PC-3 (cell line): ENCODE measurements around the gene NLRP13. TPM values are rescaled to one million over a fixed set of nuclear protein-coding genes. Genes with fewer than 3 reads are reported as not detected.

Source experiments
- ATAC-seq: fragments of 200-7000 bp; cut with Tn5 transposase; 2 replicates; pipeline ENCODE4 v1.9.1; 2020; ENCODE audit warnings: mild to moderate bottlenecking, moderate library complexity
- BruUV-seq: library from RNA; stranded (reverse); fragments of 400-500 nt; replicated peaks from 2 replicates; lab custom pipeline; 2021; lab: Mats Ljungman, UMichigan
- CTCF ChIA-PET: fragments of 300-600 bp; sonication (Branson Sonifier 250); formaldehyde crosslinking; loops from one replicate; lab custom pipeline; 2022; ENCODE audit warnings: antibody characterized with exemption; lab: Charles Lee
- POLR2A ChIA-PET: fragments of 300-600 bp; sonication (Branson Sonifier 250); formaldehyde crosslinking; loops from one replicate; lab custom pipeline; 2022; ENCODE audit warnings: antibody characterized with exemption; ENCODE audit not compliant: unreplicated experiment; lab: Charles Lee
- DNase-seq: peaks from one replicate; pipeline ENCODE4 v3.0.0-alpha.2; 2015
- H2AFZ ChIP-seq: fragments of 300-600 bp; sonication (generic); 2 replicates; pipeline ENCODE4 v1.6.0; 2016; ENCODE audit warnings: antibody characterized with exemption, low read length
- H3F3A ChIP-seq: fragments of 300-600 bp; sonication (generic); one replicate; pipeline ENCODE4 v1.6.0; 2017; ENCODE audit warnings: antibody characterized with exemption, low read length, control low read depth, mild to moderate bottlenecking; ENCODE audit not compliant: unreplicated experiment
- H3K27ac ChIP-seq: fragments of 300-600 bp; sonication (generic); 2 replicates; pipeline ENCODE4 v1.5.1; 2016; ENCODE audit warnings: mild to moderate bottlenecking, low read length
- H3K27me3 ChIP-seq: fragments of 300-600 bp; sonication (generic); 2 replicates; pipeline ENCODE4 v1.6.1; 2016; ENCODE audit warnings: low read length, mixed read lengths
- H3K36me3 ChIP-seq: fragments of 300-600 bp; sonication (generic); 2 replicates; pipeline ENCODE4 v1.6.1; 2016; ENCODE audit warnings: low read depth, mixed run types, low read length, mixed read lengths
- H3K4me1 ChIP-seq: fragments of 300-600 bp; sonication (generic); 2 replicates; pipeline ENCODE4 v1.5.1; 2016; ENCODE audit warnings: low read length; ENCODE audit not compliant: insufficient read depth
- H3K4me2 ChIP-seq: fragments of 300-600 bp; sonication (generic); 2 replicates; pipeline ENCODE4 v1.6.0; 2016; ENCODE audit warnings: low read length
- H3K4me3 ChIP-seq: fragments of 300-600 bp; sonication (generic); 2 replicates; pipeline ENCODE4 v1.5.1; 2016; ENCODE audit warnings: mild to moderate bottlenecking, low read length, mixed read lengths
- H3K79me2 ChIP-seq: fragments of 300-600 bp; sonication (generic); 2 replicates; pipeline ENCODE4 v1.6.1; 2017; ENCODE audit warnings: low read length, mixed read lengths
- H3K9ac ChIP-seq: fragments of 300-600 bp; sonication (generic); 2 replicates; pipeline ENCODE4 v1.6.0; 2016; ENCODE audit warnings: mild to moderate bottlenecking, low read length
- H3K9me2 ChIP-seq: fragments of 300-600 bp; sonication (generic); replicated peaks from 2 replicates; pipeline ENCODE4 v1.6.1; 2016; ENCODE audit warnings: mixed run types, low read length, mixed read lengths
- H3K9me3 ChIP-seq: fragments of 300-600 bp; sonication (generic); 2 replicates; pipeline ENCODE4 v1.6.1; 2016; ENCODE audit warnings: low read length, mixed read lengths
- H4K20me1 ChIP-seq: fragments of 300-600 bp; sonication (generic); 2 replicates; pipeline ENCODE4 v1.6.1; 2016; ENCODE audit warnings: low read length, mixed read lengths
- CTCF ChIP-seq: fragments of 300-600 bp; sonication (generic); conservative IDR thresholded peaks from 2 replicates; pipeline ENCODE4 v1.5.1; 2017; ENCODE audit warnings: antibody characterized with exemption, low read depth, mild to moderate bottlenecking, low read length
- EZH2 ChIP-seq: fragments of 300-600 bp; sonication (generic); IDR thresholded peaks from one replicate; pipeline ENCODE4 v1.6.1; 2017; ENCODE audit warnings: antibody characterized with exemption, mild to moderate bottlenecking, low read length; ENCODE audit not compliant: unreplicated experiment
- EZH2phosphoT487 ChIP-seq: fragments of 300-600 bp; sonication (generic); IDR thresholded peaks from 2 replicates; pipeline ENCODE4 v1.6.1; 2018; ENCODE audit warnings: mild to moderate bottlenecking, antibody characterized with exemption, low read length, borderline replicate concordance
- intact Hi-C: fragments of 100-400 bp; cut with micrococcal nuclease; formaldehyde crosslinking; loops from 2 replicates; pipeline ENCODE4 v1.9.0; 2023
- total RNA-seq: library from RNA; depleted of rRNA; stranded (reverse); fragments of >200 nt; gene quantifications from 2 replicates; pipeline ENCODE4 v1.2.3, GENCODE V29; 2014

The NLRP13 gene
- total RNA-seq, 1 experiment from 2014 or later: not detected

GRCh38 chr19:55858401-55858800 is 73.7 kb downstream of the NLRP13 start:
- H3K27ac ChIP-seq: no peak overlapping the region
- no peaks in the 10 kb centered on the region; the same call in 1 of the 2 replicates for H3K9me3 ChIP-seq
- ATAC-seq (no peak), DNase-seq (no peak)
- H3K27me3 ChIP-seq: peaks cover 79% of the 10 kb centered on the region
- H3K79me2 ChIP-seq: no peaks in the 10 kb centered on the region
- no peak overlapping the region for H2AFZ ChIP-seq
- H3K4me2 ChIP-seq: no peak overlapping the region
- no peaks in the 10 kb centered on the region for H4K20me1 ChIP-seq
- no peaks in the 10 kb centered on the region for H3K36me3 ChIP-seq
- intact Hi-C loops: no loop called here
- POLR2A ChIA-PET: no interaction called here
- H3K4me3 ChIP-seq: no peak overlapping the region
- no peaks in the 10 kb centered on the region for H3K4me1 ChIP-seq
- H3F3A ChIP-seq: no peaks in the 10 kb centered on the region
- BruUV-seq: no TSS peak
- no peak overlapping the region for H3K9ac ChIP-seq
- 0 out of 2 replicates have a peak, but pooled peaks cover 4% of the 10 kb centered on the region for H3K9me2 ChIP-seq
- CTCF ChIA-PET: no interaction called here
- TF ChIP-seq EZH2 (no peak), EZH2phosphoT487 (no peak), CTCF (no peak)

- TF ChIP-seq CTCF (no peak), EZH2 (no peak), EZH2phosphoT487 (no peak)
- Histone ChIP-seq H3K9me3 (no peaks in the 10 kb centered on the region; the same call in 1 of the 2 replicates), H2AFZ (no peak overlapping the region), H3K4me3 (no peak overlapping the region), H3K4me1 (no peaks in the 10 kb centered on the region), H3K36me3 (no peaks in the 10 kb centered on the region), H3K9me2 (0 out of 2 replicates have a peak, but pooled peaks cover 4% of the 10 kb centered on the region), H3F3A (no peaks in the 10 kb centered on the region), H3K27ac (no peak overlapping the region), H3K79me2 (no peaks in the 10 kb centered on the region), H3K27me3 (peaks cover 75% of the 10 kb centered on the region), H3K9ac (no peak overlapping the region), H3K4me2 (no peak overlapping the region), H4K20me1 (no peaks in the 10 kb centered on the region)
- CTCF ChIA-PET: no interaction called here
- ATAC-seq (no peak), DNase-seq (no peak)
- POLR2A ChIA-PET: no interaction called here
- BruUV-seq: no TSS peak
- intact Hi-C loops: no loop called here
Observed at GRCh38 chr19:55857974-55858373, 74.2 kb downstream of the NLRP13 start.

GRCh38 chr19:55857149-55857548 is 75.0 kb downstream of the NLRP13 start:
- BruUV-seq: no TSS peak
- Histone ChIP-seq H3K4me3 (no peak overlapping the region), H3F3A (no peaks in the 10 kb centered on the region), H2AFZ (no peak overlapping the region), H3K9ac (no peak overlapping the region), H3K27ac (no peak overlapping the region), H3K36me3 (no peaks in the 10 kb centered on the region), H3K9me3 (no peaks in the 10 kb centered on the region; the same call in 1 of the 2 replicates), H3K79me2 (no peaks in the 10 kb centered on the region), H4K20me1 (no peaks in the 10 kb centered on the region), H3K4me1 (no peaks in the 10 kb centered on the region), H3K4me2 (no peak overlapping the region), H3K27me3 (peaks cover 71% of the 10 kb centered on the region), H3K9me2 (0 out of 2 replicates have a peak, but pooled peaks cover 4% of the 10 kb centered on the region)
- DNase-seq (no peak), ATAC-seq (no peak)
- TF ChIP-seq EZH2 (no peak), CTCF (no peak), EZH2phosphoT487 (no peak)
- ChIA-PET POLR2A (no interaction called here), CTCF (no interaction called here)
- intact Hi-C loops: no loop called here
